Motor neuron (in vitro differentiated cells): ENCODE results near the gene DPM2. TPM values are rescaled to one million over a fixed set of nuclear protein-coding genes. Genes with fewer than 3 reads are reported as not detected.

ENCODE experiments used
- ATAC-seq, 8 experiments: fragments of 200-7000 bp; cut with Tn5 transposase; replicated peaks in 6 of 8; 2 replicates each; pipeline ENCODE4 v1.8.0; 2021; ENCODE audit warnings: mild to moderate bottlenecking in 8 of 8, moderate library complexity in 8 of 8
- H3K27ac ChIP-seq, 2 donors: fragments of 250-450 bp; sonication (Bioruptor Pico); 2 replicates each; pipeline ENCODE4 v1.9.0; 2021; ENCODE audit warnings: antibody characterized with exemption in 2 of 2, mild to moderate bottlenecking in 2 of 2, moderate library complexity in 1 of 2
- H3K4me1 ChIP-seq, 2 donors: fragments of 250-450 bp; sonication (Bioruptor Pico); replicated peaks in 1 of 2; 2 replicates each; pipeline ENCODE4 v1.6.1; 2021; ENCODE audit warnings: antibody characterized with exemption in 2 of 2, mild to moderate bottlenecking in 2 of 2, moderate library complexity in 1 of 2
- H3K4me3 ChIP-seq, 5 donors: fragments of 250-450 bp; sonication (Bioruptor Pico); 2 replicates each; pipeline ENCODE4 v1.9.0; 2021; ENCODE audit warnings: antibody characterized with exemption in 5 of 5, mild to moderate bottlenecking in 5 of 5, moderate library complexity in 4 of 5
- WGBS, 10 experiments: fragments of 450-650 bp; shearing (Covaris generic); methylation state at CpG; one replicate each; pipeline ENCODE4 v1.0.0; 2022; 5-methylcytosine and 5-hydroxymethylcytosine counted together
- in situ Hi-C, 9 experiments: fragments of 400-800 bp; cut with MboI; loops; one replicate each; pipeline ENCODE4 v1.15.0; 2021; ENCODE audit warnings: low sequenced_read_pairs in 9 of 9, low pct_unique_long_range_greater_than_20kb in 2 of 9; ENCODE audit not compliant: unreplicated experiment in 9 of 9
- total RNA-seq, 8 experiments: library from RNA; unstranded; fragments of 300-600 nt; gene quantifications; 2 replicates each; pipeline versions ENCODE4 v1.2.3 to v1.2.4, GENCODE V29; 2022

The DPM2 gene
- total RNA-seq, result 10 to 100 TPM; 22.5 to 37.6 (median 28.8) TPM

- Histone ChIP-seq H3K27ac (peak within 1 kb of the TSS in 1 of 2 donors; percentile 20), H3K4me3 (peak within 1 kb of the TSS; percentile 57 to 94 (median 80)), H3K4me1 (peaks cover 9 to 18% of the 10 kb centered on the region in 2 donors)
- ATAC-seq, result peak; percentile 87 to 98 (median 92)
- WGBS, 10 experiments, result 0 to 10% (median 0%) methylated on average over 2 to 28 of the region's 60 CpGs; no CpG with 5 or more reads in 5 of the 10 experiments
- in situ Hi-C loops, result loop anchor here in 2 of 9 experiments (10.0 to 25.0 kb wide), 2 partner anchors 97 to 100 kb away; no protein-coding TSS in a partner anchor
Measured at GRCh38 chr9:127937388-127938297, at the start of gene DPM2. Gene DPM2, minus strand, starts transcription at chr9:127937854. Its CDS starts 34 bp downstream, at chr9:127937820.

GRCh38 chr9:127987103-127987614 lies 49.5 kb upstream of the DPM2 start:
- H3K4me3 ChIP-seq, result no peak overlapping the region
- ATAC-seq, result peak in 3 of 8 experiments; percentile 31 to 64 (median 44)
- H3K27ac ChIP-seq, result no peak overlapping the region
- H3K4me1 ChIP-seq, result peaks cover 0 to under 1% of the 10 kb centered on the region in 2 donors
- WGBS, 10 experiments, result 12 to 90% (median 73%) methylated on average over 2 to 6 of the region's 9 CpGs; no CpG with 5 or more reads in 4 of the 10 experiments
- in situ Hi-C loops, result no loop called here

- in situ Hi-C loops, result no loop called here
- 67 to 100% (median 80%) methylated on average over 1 to 3 of the region's 3 CpGs; no CpG with 5 or more reads in 5 of the 10 experiments for WGBS, 10 experiments
- ATAC-seq, result no peak
- H3K4me1 ChIP-seq, result peaks cover 5 to 9% of the 10 kb centered on the region in 2 donors
- H3K27ac ChIP-seq, result no peak overlapping the region
- H3K4me3 ChIP-seq, result no peak overlapping the region
Measured at GRCh38 chr9:127985011-127985410, 47.4 kb upstream of the DPM2 start.

GRCh38 chr9:127983847-127984289 lies 46.2 kb upstream of the DPM2 start:
- H3K4me3 ChIP-seq, result no peak overlapping the region
- no peak for ATAC-seq
- 60 to 100% (median 86%) methylated on average over 1 to 5 of the region's 9 CpGs; no CpG with 5 or more reads in 4 of the 10 experiments for WGBS, 10 experiments
- peaks cover 6 to 9% of the 10 kb centered on the region in 2 donors for H3K4me1 ChIP-seq
- in situ Hi-C loops, result no loop called here
- H3K27ac ChIP-seq, result no peak overlapping the region

GRCh38 chr9:127982912-127983311 lies 45.3 kb upstream of the DPM2 start:
- Histone ChIP-seq H3K4me1 (peaks cover 12 to 13% of the 10 kb centered on the region in 2 donors), H3K27ac (no peak overlapping the region), H3K4me3 (no peak overlapping the region)
- in situ Hi-C loops, result no loop called here
- 88 to 100% methylated on average over 1 of the region's 1 CpG; no CpG with 5 or more reads in 8 of the 10 experiments for WGBS, 10 experiments
- no peak for ATAC-seq

GRCh38 chr9:127981559-127982121 lies 44.0 kb upstream of the DPM2 start:
- Histone ChIP-seq H3K4me3 (peak overlapping the region; percentile 36 to 90 (median 69)), H3K4me1 (peaks cover 24 to 26% of the 10 kb centered on the region in 2 donors), H3K27ac (peak overlapping the region; percentile 85 to 92)
- no peak for ATAC-seq
- 40 to 100% (median 79%) methylated on average over 1 to 6 of the region's 11 CpGs; no CpG with 5 or more reads in 2 of the 10 experiments for WGBS, 10 experiments
- in situ Hi-C loops, result no loop called here

GRCh38 chr9:127980706-127981558 lies 43.3 kb upstream of the DPM2 start, which contains the start of gene EEIG1:
Gene EEIG1, minus strand, starts transcription at chr9:127980989. Its CDS starts 852 bp downstream, at chr9:127980137.
- peak; percentile 79 to 93 (median 90) for ATAC-seq
- peak within 1 kb of the TSS; percentile 85 to 92 for H3K27ac ChIP-seq
- 0% methylated on average over 2 to 4 of the region's 93 CpGs; no CpG with 5 or more reads in 8 of the 10 experiments for WGBS, 10 experiments
- peak within 1 kb of the TSS; percentile 56 to 90 (median 69) for H3K4me3 ChIP-seq
- in situ Hi-C loops, result no loop called here
- H3K4me1 ChIP-seq, result peaks cover 30 to 33% of the 10 kb centered on the region in 2 donors

GRCh38 chr9:127980060-127980705 lies 42.5 kb upstream of the DPM2 start:
- H3K4me3 ChIP-seq, result peak overlapping the region; percentile 56 to 90 (median 69)
- H3K4me1 ChIP-seq, result peaks cover 36 to 38% of the 10 kb centered on the region in 2 donors
- peak overlapping the region; percentile 80 to 88 for H3K27ac ChIP-seq
- WGBS, 10 experiments, result 4% methylated on average over 4 to 17 of the region's 61 CpGs; no CpG with 5 or more reads in 8 of the 10 experiments
- in situ Hi-C loops, result no loop called here
- ATAC-seq, result peak in 7 of 8 experiments; percentile 6 to 35 (median 9)

- in situ Hi-C loops, result no loop called here
- ATAC-seq, result peak; percentile 0 to 63 (median 15)
Measured at GRCh38 chr9:127979333-127980059, 41.8 kb upstream of the DPM2 start.

GRCh38 chr9:127979015-127979332 lies 41.3 kb upstream of the DPM2 start:
- peaks cover 49 to 50% of the 10 kb centered on the region in 2 donors for H3K4me1 ChIP-seq
- 0 to 25% (median 8%) methylated on average over 1 to 3 of the region's 5 CpGs; no CpG with 5 or more reads in 4 of the 10 experiments for WGBS, 10 experiments
- peak overlapping the region; percentile 56 to 90 (median 69) for H3K4me3 ChIP-seq
- H3K27ac ChIP-seq, result peak overlapping the region in 1 of 2 donors; percentile 88
- in situ Hi-C loops, result no loop called here
- ATAC-seq, result peak in 1 of 8 experiments; percentile 0

More at GRCh38 chr9:127979333-127980059, 41.8 kb upstream of the DPM2 start:
- peaks cover 43 to 45% of the 10 kb centered on the region in 2 donors for H3K4me1 ChIP-seq
- 0 to 2% (median 0%) methylated on average over 1 to 10 of the region's 24 CpGs; no CpG with 5 or more reads in 4 of the 10 experiments for WGBS, 10 experiments
- H3K27ac ChIP-seq, result peak overlapping the region; percentile 31 to 88
- H3K4me3 ChIP-seq, result peak overlapping the region; percentile 56 to 90 (median 69)
